Liver (tissue), 9 donors: ENCODE results near the gene MEGF6. TPM values are rescaled to one million over a fixed set of nuclear protein-coding genes. Genes with fewer than 3 reads are reported as not detected.

Experiments
- DNase-seq: peaks from one replicate; pipeline ENCODE4 v3.0.0-alpha.2; 2017; ENCODE audit warnings: low spot score
- H3K27ac ChIP-seq, 2 donors: one replicate each; pipeline ENCODE4 v1.7.0; 2013; ENCODE audit warnings: inconsistent platforms in 2 of 2, low read length in 2 of 2, control low read depth in 1 of 2, low read depth in 1 of 2, mild to moderate bottlenecking in 1 of 2
- H3K27me3 ChIP-seq, 4 donors: one replicate each; pipeline versions ENCODE4 v1.6.1 to v1.7.0; 2013; ENCODE audit warnings: low read length in 3 of 4, inconsistent platforms in 1 of 4, mild to moderate bottlenecking in 1 of 4, moderate library complexity in 1 of 4; ENCODE audit not compliant: control insufficient read depth in 4 of 4, insufficient read depth in 4 of 4
- H3K36me3 ChIP-seq, 4 donors: one replicate each; pipeline versions ENCODE4 v1.6.1 to v1.7.0; 2013; ENCODE audit warnings: low read length in 3 of 4, mild to moderate bottlenecking in 3 of 4, low read depth in 1 of 4, moderate library complexity in 1 of 4; ENCODE audit not compliant: control insufficient read depth in 4 of 4, insufficient read depth in 3 of 4
- H3K4me1 ChIP-seq, 4 donors: one replicate each; pipeline versions ENCODE4 v1.6.1 to v1.7.0; 2013; ENCODE audit warnings: low read length in 3 of 4, mild to moderate bottlenecking in 3 of 4, moderate library complexity in 1 of 4; ENCODE audit not compliant: control insufficient read depth in 4 of 4, insufficient read depth in 4 of 4
- H3K4me3 ChIP-seq, 3 donors: one replicate each; pipeline versions ENCODE4 v1.6.1 to v1.7.0; 2013; ENCODE audit warnings: low read length in 3 of 3, control low read depth in 1 of 3, low read depth in 1 of 3, mild to moderate bottlenecking in 1 of 3
- H3K9ac ChIP-seq, 2 donors: one replicate each; pipeline ENCODE4 v1.7.0; 2013; ENCODE audit warnings: low read length in 2 of 2, mild to moderate bottlenecking in 2 of 2, moderate library complexity in 2 of 2, control low read depth in 1 of 2, low read depth in 1 of 2
- H3K9me3 ChIP-seq, 4 donors: one replicate each; pipeline versions ENCODE4 v1.6.1 to v1.7.0; 2013; ENCODE audit warnings: low read length in 3 of 4; ENCODE audit not compliant: control insufficient read depth in 4 of 4
- ATF3 ChIP-seq: IDR thresholded peaks from 2 replicates; pipeline ENCODE4 v1.6.1; 2016; ENCODE audit warnings: antibody characterized with exemption
- EGR1 ChIP-seq, 2 donors: IDR thresholded peaks; 2 replicates each; pipeline ENCODE4 v1.6.1; 2016 to 2018; ENCODE audit warnings: antibody characterized with exemption in 2 of 2, low read depth in 2 of 2
- FOXA1 ChIP-seq: IDR thresholded peaks from 2 replicates; pipeline ENCODE4 v1.6.1; 2016; ENCODE audit warnings: antibody characterized with exemption
- FOXA2 ChIP-seq: IDR thresholded peaks from 2 replicates; pipeline ENCODE4 v1.6.1; 2016; ENCODE audit warnings: antibody characterized with exemption
- GABPA ChIP-seq, 2 donors: IDR thresholded peaks in 1 of 2; conservative IDR thresholded peaks in 1 of 2; 2 replicates each; pipeline ENCODE4 v1.6.1; 2016; ENCODE audit warnings: antibody characterized with exemption in 2 of 2, mild to moderate bottlenecking in 1 of 2, moderate library complexity in 1 of 2
- HNF4G ChIP-seq: IDR thresholded peaks from 2 replicates; pipeline ENCODE4 v1.6.1; 2016; ENCODE audit warnings: antibody characterized with exemption
- JUND ChIP-seq, 2 donors: IDR thresholded peaks; 2 replicates each; pipeline ENCODE4 v1.6.1; 2016; ENCODE audit warnings: antibody characterized with exemption in 2 of 2
- NR2F2 ChIP-seq: IDR thresholded peaks from 2 replicates; pipeline ENCODE4 v1.6.1; 2016; ENCODE audit warnings: antibody characterized with exemption
- RAD21 ChIP-seq, 2 donors: IDR thresholded peaks; 2 replicates each; pipeline ENCODE4 v1.6.1; 2016; ENCODE audit warnings: antibody characterized with exemption in 2 of 2, mild to moderate bottlenecking in 2 of 2
- RXRA ChIP-seq, 2 donors: IDR thresholded peaks; 2 replicates each; pipeline ENCODE4 v1.6.1; 2017 to 2018; ENCODE audit warnings: antibody characterized with exemption in 2 of 2, mild to moderate bottlenecking in 1 of 2
- TAF1 ChIP-seq: conservative IDR thresholded peaks from 2 replicates; pipeline ENCODE4 v1.6.1; 2016; ENCODE audit warnings: antibody characterized with exemption, mild to moderate bottlenecking
- YY1 ChIP-seq: IDR thresholded peaks from 2 replicates; pipeline ENCODE4 v1.6.1; 2016; ENCODE audit warnings: antibody characterized with exemption, mild to moderate bottlenecking
- WGBS: extraction: QIAGEN DNeasy Blood & Tissue Kit; methylation state at CpG from one replicate; pipeline ENCODE4 v1.1.7; 2013; 5-methylcytosine and 5-hydroxymethylcytosine counted together
- polyA plus RNA-seq, 2 donors: library from polyadenylated mRNA; stranded (reverse) in 1 of 2; unstranded in 1 of 2; fragments of 200-250 nt in 1 of 2; fragments of >200 nt in 1 of 2; fragmentation: Nextera tagmentation in 1 of 2; extraction: Ambion mirVana in 1 of 2; gene quantifications; one replicate each; pipeline versions ENCODE4 v1.2.1 to v1.2.3, GENCODE V29; 2013 to 2015
- total RNA-seq, 2 donors: library from RNA; depleted of rRNA; stranded (reverse); fragments of >200 nt; gene quantifications; one replicate each; pipeline ENCODE4 v1.2.3, GENCODE V29; 2014
- TF ChIP-seq, protein P1 (sequence below): IDR thresholded peaks from 2 replicates; pipeline ENCODE4 v1.6.1; 2016; ENCODE audit warnings: antibody characterized with exemption, mild to moderate bottlenecking
- TF ChIP-seq, protein P2 (sequence below): IDR thresholded peaks from 2 replicates; pipeline ENCODE4 v1.6.1; 2016; ENCODE audit warnings: antibody characterized with exemption
- TF ChIP-seq, protein P3 (sequence below): IDR thresholded peaks from 2 replicates; pipeline ENCODE4 v1.6.1; 2016; ENCODE audit warnings: antibody characterized with exemption
- donor health status: healthy.
- donor health status: healthy.
- donor health status: healthy.
- donor health status: healthy.
- donor health status: healthy.

Gene MEGF6
- total and polyA plus RNA-seq, 4 donors: 1.3 to 11.0 (median 4.0) TPM

- TF ChIP-seq, protein P1, sequence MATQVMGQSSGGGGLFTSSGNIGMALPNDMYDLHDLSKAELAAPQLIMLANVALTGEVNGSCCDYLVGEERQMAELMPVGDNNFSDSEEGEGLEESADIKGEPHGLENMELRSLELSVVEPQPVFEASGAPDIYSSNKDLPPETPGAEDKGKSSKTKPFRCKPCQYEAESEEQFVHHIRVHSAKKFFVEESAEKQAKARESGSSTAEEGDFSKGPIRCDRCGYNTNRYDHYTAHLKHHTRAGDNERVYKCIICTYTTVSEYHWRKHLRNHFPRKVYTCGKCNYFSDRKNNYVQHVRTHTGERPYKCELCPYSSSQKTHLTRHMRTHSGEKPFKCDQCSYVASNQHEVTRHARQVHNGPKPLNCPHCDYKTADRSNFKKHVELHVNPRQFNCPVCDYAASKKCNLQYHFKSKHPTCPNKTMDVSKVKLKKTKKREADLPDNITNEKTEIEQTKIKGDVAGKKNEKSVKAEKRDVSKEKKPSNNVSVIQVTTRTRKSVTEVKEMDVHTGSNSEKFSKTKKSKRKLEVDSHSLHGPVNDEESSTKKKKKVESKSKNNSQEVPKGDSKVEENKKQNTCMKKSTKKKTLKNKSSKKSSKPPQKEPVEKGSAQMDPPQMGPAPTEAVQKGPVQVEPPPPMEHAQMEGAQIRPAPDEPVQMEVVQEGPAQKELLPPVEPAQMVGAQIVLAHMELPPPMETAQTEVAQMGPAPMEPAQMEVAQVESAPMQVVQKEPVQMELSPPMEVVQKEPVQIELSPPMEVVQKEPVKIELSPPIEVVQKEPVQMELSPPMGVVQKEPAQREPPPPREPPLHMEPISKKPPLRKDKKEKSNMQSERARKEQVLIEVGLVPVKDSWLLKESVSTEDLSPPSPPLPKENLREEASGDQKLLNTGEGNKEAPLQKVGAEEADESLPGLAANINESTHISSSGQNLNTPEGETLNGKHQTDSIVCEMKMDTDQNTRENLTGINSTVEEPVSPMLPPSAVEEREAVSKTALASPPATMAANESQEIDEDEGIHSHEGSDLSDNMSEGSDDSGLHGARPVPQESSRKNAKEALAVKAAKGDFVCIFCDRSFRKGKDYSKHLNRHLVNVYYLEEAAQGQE: no peak
- TF ChIP-seq RXRA (IDR thresholded peaks at IDR 0.05): no peak
- TF ChIP-seq GABPA (IDR thresholded peaks at IDR 0.05 in 1 of 2, conservative IDR thresholded peaks at IDR 0.05 in 1 of 2): no peak
- no peak for TF ChIP-seq FOXA2
- no peak for TF ChIP-seq YY1
- no peak for TF ChIP-seq JUND (IDR thresholded peaks at IDR 0.05)
- TF ChIP-seq, protein P2, sequence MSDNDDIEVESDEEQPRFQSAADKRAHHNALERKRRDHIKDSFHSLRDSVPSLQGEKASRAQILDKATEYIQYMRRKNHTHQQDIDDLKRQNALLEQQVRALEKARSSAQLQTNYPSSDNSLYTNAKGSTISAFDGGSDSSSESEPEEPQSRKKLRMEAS: no peak
- TF ChIP-seq RAD21 (IDR thresholded peaks at IDR 0.05): no peak
These were observed 3.6 kb downstream of the MEGF6 start (continued) for GRCh38 chr1:3607703-3608065.

- peaks cover 0 to 2% (median 0%) of the 10 kb centered on the region in 4 donors for H3K27me3 ChIP-seq
- H3K4me1 ChIP-seq: peaks cover 5 to 8% (median 6%) of the 10 kb centered on the region in 4 donors
- TF ChIP-seq FOXA1 (no peak), GABPA (IDR thresholded peaks at IDR 0.05 in 1 of 2, conservative IDR thresholded peaks at IDR 0.05 in 1 of 2) (no peak), JUND (IDR thresholded peaks at IDR 0.05) (no peak)
- 88% methylated on average over 23 of the region's 23 CpGs for WGBS
- no peak overlapping the region for H3K9ac ChIP-seq
- H3K9me3 ChIP-seq: no peaks in the 10 kb centered on the region
- DNase-seq: no peak
- H3K4me3 ChIP-seq: no peak overlapping the region
- no peak overlapping the region for H3K27ac ChIP-seq
- peaks cover 0 to 1% (median 0%) of the 10 kb centered on the region in 4 donors for H3K36me3 ChIP-seq
These were observed 4.3 kb downstream of the MEGF6 start for GRCh38 chr1:3606779-3607702.

DNA sequence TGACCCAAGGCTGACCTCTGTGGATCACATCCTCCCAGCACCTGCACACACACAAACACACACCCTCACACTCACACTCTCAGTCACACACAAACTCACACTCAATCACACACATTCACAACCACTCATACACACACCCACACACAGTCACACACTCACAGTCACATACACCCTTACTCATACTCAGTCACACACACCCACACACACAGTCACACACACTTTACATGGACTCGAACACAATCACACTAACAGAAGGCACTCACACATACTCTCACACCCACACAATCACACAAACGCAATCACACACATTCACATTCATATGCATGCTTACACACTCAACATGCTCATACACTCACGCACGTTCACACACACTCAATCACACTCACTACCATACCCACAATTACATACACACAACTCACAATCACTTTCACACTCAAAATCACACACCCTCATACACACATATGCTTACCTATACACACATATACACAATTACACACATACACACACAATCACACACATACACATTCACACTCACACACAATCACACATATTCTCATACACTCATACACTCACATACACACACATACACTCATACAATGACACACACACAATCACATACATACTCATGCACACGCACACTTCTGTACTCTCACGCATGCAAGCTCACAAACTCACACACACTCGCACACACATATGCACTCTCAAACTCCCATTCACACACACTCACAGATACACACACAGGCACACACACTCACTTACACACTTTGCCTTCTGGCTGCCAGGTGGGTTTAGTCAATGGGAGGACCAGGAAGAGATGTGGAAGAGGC is 6.1 kb downstream of the MEGF6 start:
- Histone ChIP-seq H3K36me3 (peaks cover 0 to 1% (median 0%) of the 10 kb centered on the region in 4 donors), H3K27ac (no peak overlapping the region), H3K9me3 (no peaks in the 10 kb centered on the region), H3K27me3 (peaks cover 0 to 2% (median 0%) of the 10 kb centered on the region in 4 donors), H3K9ac (no peak overlapping the region), H3K4me3 (no peak overlapping the region), H3K4me1 (no peaks in the 10 kb centered on the region)
- no peak for DNase-seq
- TF ChIP-seq TAF1 (no peak), ATF3 (no peak), GABPA (IDR thresholded peaks at IDR 0.05 in 1 of 2, conservative IDR thresholded peaks at IDR 0.05 in 1 of 2) (no peak), NR2F2 (no peak), HNF4G (no peak), YY1 (no peak), EGR1 (IDR thresholded peaks at IDR 0.05; ENCODE audit: low read depth in 2 of 2) (no peak), JUND (IDR thresholded peaks at IDR 0.05) (no peak), RAD21 (IDR thresholded peaks at IDR 0.05) (no peak)
- TF ChIP-seq, protein P1: no peak
- TF ChIP-seq, protein P3, sequence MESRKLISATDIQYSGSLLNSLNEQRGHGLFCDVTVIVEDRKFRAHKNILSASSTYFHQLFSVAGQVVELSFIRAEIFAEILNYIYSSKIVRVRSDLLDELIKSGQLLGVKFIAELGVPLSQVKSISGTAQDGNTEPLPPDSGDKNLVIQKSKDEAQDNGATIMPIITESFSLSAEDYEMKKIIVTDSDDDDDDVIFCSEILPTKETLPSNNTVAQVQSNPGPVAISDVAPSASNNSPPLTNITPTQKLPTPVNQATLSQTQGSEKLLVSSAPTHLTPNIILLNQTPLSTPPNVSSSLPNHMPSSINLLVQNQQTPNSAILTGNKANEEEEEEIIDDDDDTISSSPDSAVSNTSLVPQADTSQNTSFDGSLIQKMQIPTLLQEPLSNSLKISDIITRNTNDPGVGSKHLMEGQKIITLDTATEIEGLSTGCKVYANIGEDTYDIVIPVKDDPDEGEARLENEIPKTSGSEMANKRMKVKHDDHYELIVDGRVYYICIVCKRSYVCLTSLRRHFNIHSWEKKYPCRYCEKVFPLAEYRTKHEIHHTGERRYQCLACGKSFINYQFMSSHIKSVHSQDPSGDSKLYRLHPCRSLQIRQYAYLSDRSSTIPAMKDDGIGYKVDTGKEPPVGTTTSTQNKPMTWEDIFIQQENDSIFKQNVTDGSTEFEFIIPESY: no peak
- WGBS: 96% methylated on average over 7 of the region's 7 CpGs
